Urinary bladder (tissue), 4 donors: Measurements from ENCODE around the gene XPR1. TPM values are rescaled to one million over a fixed set of nuclear protein-coding genes. Genes with fewer than 3 reads are reported as not detected.

Experiments used
- DNase-seq: peaks from one replicate; pipeline ENCODE4 v3.0.0-alpha.2; 2015; ENCODE audit errors: extremely low spot score
- H3K27ac ChIP-seq: one replicate; pipeline ENCODE4 v1.5.1; 2013; ENCODE audit warnings: low read depth, mild to moderate bottlenecking, moderate library complexity
- H3K36me3 ChIP-seq: one replicate; pipeline ENCODE4 v1.6.1; 2013; ENCODE audit warnings: mild to moderate bottlenecking, moderate library complexity; ENCODE audit not compliant: insufficient read depth
- H3K4me1 ChIP-seq: one replicate; pipeline ENCODE4 v1.6.1; 2013; ENCODE audit warnings: mild to moderate bottlenecking, moderate library complexity; ENCODE audit not compliant: insufficient read depth
- H3K4me3 ChIP-seq: one replicate; pipeline ENCODE4 v1.5.1; 2013; ENCODE audit warnings: low read depth, low read length
- WGBS: extraction: QIAGEN DNeasy Blood & Tissue Kit; methylation state at CpG from one replicate; pipeline ENCODE4 v1.1.7; 2013; 5-methylcytosine and 5-hydroxymethylcytosine counted together
- polyA plus RNA-seq: library from polyadenylated mRNA; stranded (reverse); fragments of 200-250 nt; gene quantifications from one replicate; pipeline ENCODE4 v1.2.3, GENCODE V29; 2013
- total RNA-seq: library from RNA; depleted of rRNA; stranded (reverse); fragments of >200 nt; gene quantifications from one replicate; pipeline ENCODE4 v1.2.3, GENCODE V29; 2014
- donor health status: healthy with polysubstance abuse.
- donor health status: healthy.

XPR1 gene
- total and polyA plus RNA-seq, 2 donors: 9.9 to 33.6 TPM

GRCh38 chr1:180862305-180862704, 230.5 kb downstream of the XPR1 start:
- Histone ChIP-seq H3K4me3 (no peak overlapping the region), H3K36me3 (no peaks in the 10 kb centered on the region), H3K4me1 (no peaks in the 10 kb centered on the region), H3K27ac (no peak overlapping the region)
- 46% methylated on average over 1 of the region's 1 CpG for WGBS
- DNase-seq: no peak

DNA sequence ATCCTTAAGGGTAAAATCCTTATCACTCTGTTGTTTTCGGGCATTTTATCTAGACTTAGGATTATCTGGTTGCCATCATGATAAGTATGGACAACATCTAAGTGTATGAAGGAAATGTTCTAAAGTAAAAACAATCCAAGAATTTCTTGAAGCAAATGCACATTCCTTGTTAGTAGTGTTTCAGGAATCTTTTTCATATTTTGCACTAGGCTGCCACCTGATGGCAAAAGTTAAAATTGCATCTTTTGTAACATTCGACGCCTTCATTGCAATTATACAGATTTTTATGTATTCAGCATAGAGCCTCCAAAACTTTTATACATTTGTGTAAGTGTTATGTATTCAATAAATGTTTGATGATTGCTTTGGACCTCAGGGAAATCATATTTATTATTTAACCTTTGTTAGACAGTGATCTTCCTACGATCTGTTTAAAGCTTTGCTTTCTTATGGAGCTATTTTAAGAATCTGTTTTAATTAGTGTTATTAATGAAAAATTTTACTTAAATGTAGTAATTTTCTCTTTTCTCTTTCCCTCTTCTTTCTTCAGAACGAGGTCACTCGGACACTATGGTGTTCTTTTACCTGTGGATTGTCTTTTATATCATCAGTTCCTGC, 231.4 kb downstream of the XPR1 start:
- H3K4me1 ChIP-seq: no peaks in the 10 kb centered on the region
- H3K4me3 ChIP-seq: no peak overlapping the region
- no peaks in the 10 kb centered on the region for H3K36me3 ChIP-seq
- DNase-seq: peak; percentile 39
- 31% methylated on average over 6 of the region's 6 CpGs for WGBS
- H3K27ac ChIP-seq: no peak overlapping the region

- Histone ChIP-seq H3K27ac (no peak overlapping the region), H3K36me3 (peaks cover 2% of the 10 kb centered on the region), H3K4me1 (no peaks in the 10 kb centered on the region), H3K4me3 (no peak overlapping the region)
- peak; percentile 11 for DNase-seq
- 58% methylated on average over 6 of the region's 6 CpGs for WGBS
Observed at GRCh38 chr1:180881806-180882509, 250.1 kb downstream of the XPR1 start.

- H3K4me3 ChIP-seq: no peak overlapping the region
- no peak overlapping the region for H3K27ac ChIP-seq
- no peak for DNase-seq
- H3K4me1 ChIP-seq: no peaks in the 10 kb centered on the region
- WGBS: 84% methylated on average over 3 of the region's 3 CpGs
- peaks cover 2% of the 10 kb centered on the region for H3K36me3 ChIP-seq
Observed at GRCh38 chr1:180884588-180885300, 252.9 kb downstream of the XPR1 start.

DNA sequence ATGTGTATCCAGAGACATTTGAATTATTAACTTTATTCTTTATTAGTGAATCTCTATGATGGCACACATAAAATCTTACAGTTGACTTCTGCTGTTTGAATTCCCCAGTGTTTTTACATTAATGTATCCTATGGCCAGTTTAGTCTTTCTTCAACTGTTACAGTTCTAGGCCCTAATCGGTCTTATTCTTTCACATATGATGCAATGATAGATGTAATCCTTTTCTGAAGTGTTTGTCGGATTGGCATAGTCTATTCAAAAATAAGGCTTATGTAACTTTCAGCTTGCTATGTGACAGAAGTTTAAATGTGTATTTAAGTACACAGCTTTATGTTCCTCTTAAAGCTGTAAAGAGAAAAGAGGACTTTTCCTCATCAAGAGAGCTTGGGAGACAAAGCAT, 254.5 kb downstream of the XPR1 start:
- WGBS: 96% methylated on average over 2 of the region's 2 CpGs
- H3K4me3 ChIP-seq: no peak overlapping the region
- H3K4me1 ChIP-seq: no peaks in the 10 kb centered on the region
- no peak for DNase-seq
- H3K36me3 ChIP-seq: peaks cover 2% of the 10 kb centered on the region
- no peak overlapping the region for H3K27ac ChIP-seq

DNA sequence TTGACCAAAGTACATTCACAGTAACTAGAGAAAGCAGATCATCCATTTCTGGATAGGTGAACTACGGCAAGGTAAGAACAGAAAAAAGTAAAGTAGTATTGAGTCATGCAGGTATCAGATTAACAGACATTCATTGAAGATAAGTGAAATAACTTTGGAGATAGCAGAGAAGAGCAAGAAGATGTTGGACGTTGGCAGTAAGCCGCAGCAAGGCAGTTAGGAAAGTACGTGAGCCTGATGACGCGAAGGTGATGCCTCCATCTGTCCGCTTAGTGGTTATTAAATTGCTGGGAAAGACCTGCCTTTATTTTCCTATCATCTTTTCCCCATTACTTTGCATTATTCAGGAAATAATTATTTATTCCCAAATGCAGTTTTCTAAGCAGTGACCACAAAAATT, 256.0 kb downstream of the XPR1 start:
- 96% methylated on average over 7 of the region's 7 CpGs for WGBS
- Histone ChIP-seq H3K4me3 (no peak overlapping the region), H3K4me1 (no peaks in the 10 kb centered on the region), H3K36me3 (peaks cover 2% of the 10 kb centered on the region), H3K27ac (no peak overlapping the region)
- no peak for DNase-seq

GRCh38 chr1:180888870-180889269, 257.0 kb downstream of the XPR1 start:
- H3K4me1 ChIP-seq: no peaks in the 10 kb centered on the region

GRCh38 chr1:180889325-180889724, 257.5 kb downstream of the XPR1 start:
- WGBS: 75% methylated on average over 2 of the region's 2 CpGs
- H3K27ac ChIP-seq: no peak overlapping the region
- H3K36me3 ChIP-seq: peaks cover 2% of the 10 kb centered on the region
- no peak for DNase-seq
- no peak overlapping the region for H3K4me3 ChIP-seq
- no peaks in the 10 kb centered on the region for H3K4me1 ChIP-seq

More at GRCh38 chr1:180888870-180889269, 257.0 kb downstream of the XPR1 start:
- DNase-seq: no peak
- Histone ChIP-seq H3K36me3 (peaks cover 2% of the 10 kb centered on the region), H3K4me3 (no peak overlapping the region), H3K27ac (no peak overlapping the region)
- WGBS: 86% methylated on average over 1 of the region's 1 CpG

- DNase-seq: no peak
- WGBS: 76% methylated on average over 5 of the region's 5 CpGs
Observed at GRCh38 chr1:180892272-180892671, 260.4 kb downstream of the XPR1 start.

DNA sequence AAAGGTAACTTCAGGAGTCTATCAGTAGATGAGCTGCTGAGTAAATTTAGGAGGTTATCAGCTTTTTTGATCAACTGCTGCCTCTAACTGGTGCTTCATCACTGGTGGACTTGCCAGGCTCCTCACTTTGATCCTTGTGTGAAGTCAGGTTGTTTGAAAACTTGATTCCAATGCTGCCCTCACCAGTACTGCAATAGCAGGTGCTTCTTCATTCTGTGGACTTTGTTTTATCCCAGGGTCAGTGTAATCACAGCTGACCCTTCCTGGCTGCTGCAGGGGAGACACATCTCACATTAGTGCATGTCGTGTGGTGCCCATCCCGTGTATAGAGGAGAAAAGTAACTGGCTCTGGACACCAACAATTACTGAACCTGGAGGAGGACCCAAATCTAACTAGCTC, 260.9 kb downstream of the XPR1 start:
- no peaks in the 10 kb centered on the region for H3K4me1 ChIP-seq
- H3K36me3 ChIP-seq: no peaks in the 10 kb centered on the region
- no peak for DNase-seq
- WGBS: 87% methylated on average over 2 of the region's 2 CpGs
- no peak overlapping the region for H3K4me3 ChIP-seq
- no peak overlapping the region for H3K27ac ChIP-seq

More at GRCh38 chr1:180892272-180892671, 260.4 kb downstream of the XPR1 start:
- no peak overlapping the region for H3K27ac ChIP-seq
- no peak overlapping the region for H3K4me3 ChIP-seq
- H3K36me3 ChIP-seq: no peaks in the 10 kb centered on the region
- H3K4me1 ChIP-seq: no peaks in the 10 kb centered on the region

- Histone ChIP-seq H3K4me1 (no peaks in the 10 kb centered on the region), H3K27ac (no peak overlapping the region), H3K4me3 (no peak overlapping the region), H3K36me3 (no peaks in the 10 kb centered on the region)
- WGBS: 56% methylated on average over 3 of the region's 3 CpGs
- DNase-seq: no peak
Observed at GRCh38 chr1:180893614-180894013, 261.8 kb downstream of the XPR1 start.

DNA sequence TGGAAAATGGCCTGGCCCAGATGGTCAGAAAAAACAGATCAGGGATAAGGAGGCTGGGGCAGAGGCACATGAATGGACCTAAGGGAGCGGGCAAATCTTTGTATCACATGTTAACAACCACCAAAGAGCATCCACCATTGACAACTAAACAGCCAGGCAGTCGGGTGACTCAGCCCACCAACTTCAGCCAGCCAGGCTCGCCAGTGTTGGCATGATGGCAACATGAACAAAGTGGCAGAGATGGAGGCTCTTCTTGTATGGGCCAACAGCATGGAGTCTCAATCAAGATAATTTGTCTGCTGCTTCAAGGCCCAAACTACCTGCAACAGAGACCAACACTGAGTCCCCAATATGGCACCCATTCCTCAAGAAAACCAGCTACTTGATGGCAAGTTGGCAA, 264.3 kb downstream of the XPR1 start:
- WGBS: 97% methylated on average over 3 of the region's 3 CpGs
- Histone ChIP-seq H3K36me3 (no peaks in the 10 kb centered on the region), H3K4me3 (no peak overlapping the region), H3K27ac (no peak overlapping the region), H3K4me1 (no peaks in the 10 kb centered on the region)
- no peak for DNase-seq

- no peaks in the 10 kb centered on the region for H3K36me3 ChIP-seq
- H3K27ac ChIP-seq: no peak overlapping the region
- no peaks in the 10 kb centered on the region for H3K4me1 ChIP-seq
- WGBS: 52% methylated on average over 5 of the region's 5 CpGs
- DNase-seq: no peak
- H3K4me3 ChIP-seq: no peak overlapping the region
Observed at GRCh38 chr1:180898441-180899219, 266.8 kb downstream of the XPR1 start.
